HG03469 (cell line): ENCODE results near the gene ANKRD60.

Source experiments
- ATAC-seq: cut with Tn5 transposase; IDR thresholded peaks from one replicate; pipeline ENCODE4 v1.9.1; 2021; ENCODE audit warnings: mild to moderate bottlenecking, moderate library complexity, moderate number of reproducible peaks; ENCODE audit not compliant: unreplicated experiment

The ANKRD60 gene

DNA sequence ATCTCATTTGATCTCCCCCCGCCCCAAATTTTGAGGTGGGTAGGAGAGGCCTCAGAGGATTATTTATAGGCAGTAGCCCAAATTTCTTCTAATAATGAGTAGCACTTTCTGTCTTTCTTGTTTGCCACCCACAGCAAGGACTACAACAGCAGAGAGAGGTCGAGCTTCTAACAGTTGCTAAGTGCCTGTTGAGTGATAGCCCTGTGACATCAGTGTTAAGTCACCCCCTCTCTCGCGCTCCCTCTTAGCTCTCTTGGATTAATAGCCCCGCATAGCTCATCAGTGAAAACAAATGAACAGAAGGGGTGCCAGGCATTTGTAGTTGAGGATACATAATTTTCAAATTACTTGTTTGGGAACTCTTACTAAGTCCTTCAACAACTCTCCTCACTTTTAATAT, 3.5 kb downstream of the ANKRD60 start:
- ATAC-seq, result no peak

DNA sequence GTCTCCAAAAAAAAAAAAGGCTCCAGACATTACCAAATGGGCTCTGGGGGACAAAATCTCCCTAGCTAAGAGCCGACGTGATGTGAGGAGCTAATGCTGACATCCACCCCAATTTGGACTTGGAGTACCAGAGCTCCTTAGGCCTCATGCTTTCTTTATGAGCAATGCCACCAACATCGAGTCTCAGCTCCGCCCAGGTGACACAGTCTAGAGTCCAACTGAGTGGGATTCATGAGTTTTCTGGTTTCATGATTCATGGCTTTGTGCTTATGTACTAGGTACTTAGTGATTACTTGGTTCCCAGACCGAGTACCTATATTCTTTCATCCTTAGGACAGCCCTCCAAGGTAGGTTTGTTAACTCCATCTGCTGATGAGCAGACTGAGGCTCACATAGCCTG, 4.4 kb downstream of the ANKRD60 start:
- ATAC-seq, result no peak

DNA sequence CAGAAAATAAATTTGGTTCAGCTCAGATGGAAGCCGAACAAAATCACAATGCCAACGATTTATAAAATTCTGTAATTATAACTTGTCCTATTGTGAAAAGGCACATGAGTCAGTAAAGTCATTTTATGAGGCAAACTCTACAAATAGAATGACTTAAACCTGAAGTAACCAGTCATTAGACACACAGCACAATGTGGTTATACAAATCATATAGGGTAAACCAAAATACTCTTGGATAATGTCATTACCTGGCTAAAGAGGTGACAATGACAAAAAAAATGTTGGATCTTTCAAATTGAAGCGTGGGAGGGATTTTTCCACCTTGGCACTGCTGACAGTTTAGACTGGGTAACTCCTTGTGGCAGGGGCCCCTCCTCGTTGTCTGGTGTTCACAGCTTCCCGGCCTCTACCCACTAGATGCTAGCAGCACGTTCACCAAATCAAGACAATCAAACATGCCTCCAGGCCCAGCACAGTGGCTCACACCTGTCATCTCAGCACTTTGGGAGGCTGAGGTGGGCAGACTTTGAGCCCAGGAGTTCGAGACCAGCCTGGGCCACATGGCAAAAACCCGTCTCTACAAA, 5.0 kb downstream of the ANKRD60 start:
- ATAC-seq, result no peak

DNA sequence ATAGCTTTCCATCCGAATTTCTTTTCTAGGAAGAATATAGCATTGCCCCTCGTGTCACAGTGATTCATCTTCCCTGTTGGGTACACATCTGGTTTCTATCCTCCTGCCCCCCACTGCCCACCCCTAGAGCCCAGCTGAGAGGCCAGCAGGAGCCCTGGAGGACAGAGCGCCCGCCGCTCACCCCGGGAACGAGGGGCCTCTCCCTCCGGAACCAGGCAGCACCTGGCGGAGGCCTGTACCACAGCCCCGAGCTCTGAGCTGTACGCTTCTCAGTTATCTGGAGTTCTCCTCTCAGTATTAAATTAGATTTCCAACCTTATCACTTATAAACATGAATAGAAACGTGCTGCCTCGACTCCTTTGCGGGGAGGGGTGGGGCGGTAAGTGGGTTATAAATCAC, 6.0 kb downstream of the ANKRD60 start:
- no peak for ATAC-seq

DNA sequence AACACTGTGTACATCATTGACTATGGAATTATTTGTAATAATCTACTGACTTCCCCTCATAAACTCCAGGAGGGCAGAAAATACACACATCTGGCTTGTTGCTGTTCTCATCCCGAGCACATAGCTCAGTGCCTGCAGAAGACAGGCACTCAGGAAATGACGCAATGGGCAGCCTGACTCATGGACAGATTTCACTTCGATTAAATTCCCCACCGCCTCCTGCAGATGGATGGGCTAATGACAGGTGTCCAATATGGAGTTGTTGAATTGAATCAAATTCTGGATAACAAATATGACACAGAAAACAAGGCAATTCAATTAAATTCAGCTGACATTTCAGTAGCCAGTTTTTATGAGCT, 9.1 kb downstream of the ANKRD60 start:
- no peak for ATAC-seq

DNA sequence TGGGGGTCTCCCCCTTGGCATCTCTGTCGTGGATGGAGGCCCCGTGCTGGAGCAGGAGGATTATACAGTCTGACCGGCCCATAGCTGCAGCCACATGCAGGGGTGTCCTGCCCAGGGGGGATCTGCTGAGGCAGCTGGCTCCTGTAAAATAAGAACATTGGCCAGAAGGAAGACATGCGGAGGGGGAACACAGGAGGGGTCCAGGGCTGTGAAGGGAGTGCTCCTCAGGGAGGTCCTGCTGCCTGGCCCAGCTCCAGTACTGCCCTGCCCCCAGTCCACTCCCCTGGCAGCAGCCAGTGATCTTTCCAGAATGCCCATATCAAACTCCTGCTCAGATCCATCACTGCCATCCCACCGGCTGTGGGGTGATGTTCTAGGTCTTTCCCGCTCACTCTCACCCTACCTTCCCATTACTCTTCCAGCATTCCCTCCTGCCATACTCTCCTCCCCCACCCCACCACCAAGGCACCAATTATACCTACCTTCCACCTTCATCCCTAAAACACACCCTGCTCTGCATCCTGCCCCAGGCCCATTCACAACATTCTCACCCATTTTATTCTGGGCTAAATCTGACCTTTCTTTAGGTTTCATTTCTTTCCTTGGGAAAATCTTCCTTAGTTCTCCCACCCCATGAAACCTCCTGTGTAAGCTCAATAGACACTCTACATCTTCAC, 9.7 kb downstream of the ANKRD60 start:
- ATAC-seq, result no peak

DNA sequence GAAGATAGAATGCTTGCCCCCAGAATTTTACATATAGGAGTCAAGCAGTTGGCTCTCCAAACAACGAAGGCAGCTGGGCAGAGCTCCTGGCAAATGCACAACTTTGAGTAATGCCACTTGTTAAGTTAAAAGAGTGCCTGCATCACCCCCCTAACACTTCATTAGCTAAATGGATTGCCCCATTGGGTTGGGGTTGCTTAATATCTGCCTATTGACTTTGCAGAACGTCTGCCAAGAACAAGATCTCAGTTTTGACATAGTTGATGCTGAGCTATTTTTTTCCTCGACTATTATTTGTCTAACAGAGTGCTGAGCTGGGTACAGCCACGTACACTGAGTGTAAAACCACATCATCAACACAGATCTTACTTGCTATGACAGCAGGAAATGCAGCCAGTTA, 12.1 kb downstream of the ANKRD60 start:
- ATAC-seq, result no peak

DNA sequence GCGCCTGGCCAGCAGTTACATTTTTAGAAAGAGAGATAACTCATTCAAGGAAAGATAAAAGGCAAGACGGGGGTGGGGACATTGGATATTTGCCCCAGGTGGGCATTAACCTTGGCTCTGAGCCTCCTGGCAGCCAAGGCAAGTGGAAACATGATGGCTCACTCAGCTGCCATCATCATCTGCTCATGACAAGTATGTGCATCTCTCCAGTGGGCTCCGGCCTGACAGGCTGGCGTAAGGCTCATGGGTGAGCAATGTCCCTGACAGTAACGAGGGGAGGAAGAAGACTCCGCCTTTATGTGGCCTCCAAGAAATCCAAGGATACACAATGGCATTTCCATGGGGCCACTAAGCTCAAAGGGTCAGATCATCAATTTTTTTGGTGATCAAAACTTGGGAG, 13.3 kb downstream of the ANKRD60 start:
- ATAC-seq, result no peak

DNA sequence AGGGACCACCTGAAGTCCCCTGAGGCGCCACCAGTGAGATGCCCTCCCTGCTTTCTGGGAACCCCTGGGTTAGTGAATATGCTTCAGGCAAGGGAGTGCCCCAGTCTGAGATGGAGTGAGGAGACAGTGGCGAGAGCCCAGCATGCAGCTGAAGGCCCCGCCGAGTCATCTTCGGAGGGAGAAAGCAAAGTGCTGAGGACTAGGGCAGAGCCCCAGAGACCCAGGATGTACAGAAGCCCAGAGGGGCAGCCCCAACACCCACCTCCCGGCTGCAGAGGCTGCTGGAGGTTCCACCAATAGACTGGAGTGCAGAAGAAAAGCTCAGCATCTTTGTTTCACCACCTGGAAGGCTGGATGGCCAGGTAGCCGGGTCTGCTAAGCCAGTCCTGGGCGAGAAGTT, 14.1 kb downstream of the ANKRD60 start:
- ATAC-seq, result no peak

DNA sequence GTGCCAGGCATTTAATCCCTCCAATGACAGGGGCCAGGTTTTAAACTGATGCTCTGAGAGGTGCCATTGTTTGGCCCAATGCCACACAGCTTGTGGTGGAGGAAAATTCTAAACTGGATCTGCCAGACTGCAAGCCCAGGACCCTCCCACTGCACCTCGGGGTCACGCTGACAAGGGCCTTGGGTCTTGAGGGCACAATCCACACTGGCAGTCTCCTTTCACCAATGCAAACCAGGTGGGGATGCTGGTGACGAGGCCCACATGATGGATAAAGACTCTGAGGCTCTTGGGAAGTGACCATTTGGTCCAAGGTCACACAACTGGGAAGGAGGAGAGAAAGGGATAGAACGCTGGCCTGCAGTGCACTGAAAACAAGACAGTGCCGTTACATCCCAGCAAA, 14.7 kb downstream of the ANKRD60 start:
- no peak for ATAC-seq

DNA sequence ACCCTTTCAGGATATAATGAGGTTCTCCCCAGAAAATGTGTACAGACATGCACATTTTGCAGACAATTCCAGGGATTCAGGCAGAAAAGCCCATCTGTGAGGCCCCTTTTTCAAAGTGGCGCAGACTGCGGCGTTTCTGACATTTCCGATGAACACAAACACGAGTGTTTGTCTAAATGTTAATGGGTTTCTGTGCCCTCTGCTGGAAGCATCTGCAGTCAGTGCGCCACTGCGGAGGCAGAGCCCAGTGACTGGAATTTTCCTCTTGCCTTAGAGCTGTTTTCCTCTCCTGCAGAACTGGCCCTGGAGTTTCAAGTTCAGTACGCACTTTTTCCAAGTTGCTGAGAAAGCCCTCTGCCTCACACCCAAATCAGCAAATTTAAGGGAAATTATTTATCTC, 15.3 kb downstream of the ANKRD60 start:
- no peak for ATAC-seq

DNA sequence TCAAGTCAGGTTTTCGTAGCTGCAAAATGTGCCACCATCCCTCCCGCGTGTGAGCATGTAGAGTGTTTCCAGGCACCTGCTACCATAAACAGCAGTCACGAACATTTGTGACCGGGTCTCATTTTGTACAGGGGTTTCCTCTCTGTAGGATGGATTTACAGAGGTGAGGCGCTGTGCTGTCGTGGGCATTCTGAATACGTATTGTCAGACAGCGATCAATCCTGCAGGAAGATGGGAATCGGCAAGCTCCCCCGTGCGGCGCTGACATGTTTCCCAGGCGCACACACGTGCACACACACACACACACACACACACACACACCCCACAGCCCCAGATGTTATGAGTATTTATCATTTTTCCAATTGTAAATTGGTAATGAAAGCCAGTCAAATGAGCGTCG, 15.8 kb downstream of the ANKRD60 start:
- no peak for ATAC-seq

DNA sequence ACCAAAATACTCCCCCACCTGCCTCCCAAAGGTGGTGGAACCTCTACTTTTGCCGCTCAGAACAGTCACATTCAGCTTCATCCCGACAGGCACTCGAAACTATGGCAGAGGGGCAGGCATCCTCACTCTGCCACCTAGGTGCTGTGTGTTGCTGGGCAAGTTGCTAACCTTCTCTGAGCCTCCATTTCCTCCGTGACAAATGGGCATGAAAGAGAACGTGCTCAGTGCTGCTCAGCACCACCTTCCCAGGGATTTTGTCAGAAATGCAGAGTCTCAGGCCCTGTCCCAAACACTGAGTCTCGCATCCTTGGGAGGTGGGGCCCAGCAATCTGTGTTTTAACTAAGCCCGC, 18.1 kb downstream of the ANKRD60 start:
- ATAC-seq, result no peak

DNA sequence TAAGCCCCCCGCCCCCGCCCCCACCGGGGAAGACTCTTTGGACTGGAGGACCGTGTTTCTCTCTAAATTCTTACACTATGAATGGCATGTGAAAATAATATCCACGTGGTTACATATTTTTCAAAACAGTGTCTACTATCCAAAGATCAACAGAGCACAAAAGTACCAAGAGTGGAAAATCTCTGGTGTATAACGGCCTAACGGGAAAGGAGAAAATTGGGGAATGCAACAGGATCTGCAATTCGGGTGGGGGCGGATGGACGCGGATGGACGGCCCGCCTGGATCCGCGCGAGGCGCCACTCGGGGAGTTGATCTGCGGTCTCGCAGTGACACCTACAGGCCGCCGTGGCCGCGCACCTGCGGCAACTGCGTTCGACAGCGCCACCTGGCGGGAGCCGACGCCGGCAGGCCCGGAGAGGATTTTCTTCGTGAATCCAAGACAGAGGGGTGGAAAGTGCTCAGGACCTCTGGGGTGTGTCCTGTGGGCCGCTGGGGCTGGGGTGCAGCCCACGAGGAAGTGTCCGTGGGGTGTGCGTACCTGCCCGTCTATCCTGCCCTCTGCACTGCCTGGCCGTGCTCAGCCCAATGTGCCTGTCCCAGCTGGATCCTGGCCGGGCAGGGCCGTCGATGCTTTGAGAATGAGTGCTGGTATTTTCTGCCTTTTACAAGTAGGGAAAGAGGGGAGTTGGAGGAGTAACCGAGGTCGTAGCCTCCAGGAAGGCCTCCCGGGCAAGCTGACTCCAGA, 18.6 kb downstream of the ANKRD60 start:
- no peak for ATAC-seq

DNA sequence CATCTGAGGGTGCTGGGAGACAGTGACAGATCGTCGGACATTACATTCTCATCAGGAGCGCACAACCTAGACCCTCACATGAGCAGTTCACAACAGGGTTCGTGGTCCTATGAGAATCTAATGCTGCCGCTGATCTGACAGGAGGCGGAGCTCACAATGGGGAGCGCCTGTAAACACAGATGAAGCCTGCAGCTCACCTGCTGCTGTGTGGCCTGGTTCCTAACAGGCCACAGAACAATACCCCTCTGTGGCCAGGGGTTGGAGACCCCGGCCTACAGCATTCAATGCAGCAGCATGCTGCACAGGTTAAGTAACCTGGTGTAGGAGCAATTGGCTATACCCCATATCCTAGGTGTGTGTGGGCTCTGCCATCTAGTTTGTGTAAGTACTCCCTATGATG, 19.5 kb downstream of the ANKRD60 start:
- no peak for ATAC-seq

DNA sequence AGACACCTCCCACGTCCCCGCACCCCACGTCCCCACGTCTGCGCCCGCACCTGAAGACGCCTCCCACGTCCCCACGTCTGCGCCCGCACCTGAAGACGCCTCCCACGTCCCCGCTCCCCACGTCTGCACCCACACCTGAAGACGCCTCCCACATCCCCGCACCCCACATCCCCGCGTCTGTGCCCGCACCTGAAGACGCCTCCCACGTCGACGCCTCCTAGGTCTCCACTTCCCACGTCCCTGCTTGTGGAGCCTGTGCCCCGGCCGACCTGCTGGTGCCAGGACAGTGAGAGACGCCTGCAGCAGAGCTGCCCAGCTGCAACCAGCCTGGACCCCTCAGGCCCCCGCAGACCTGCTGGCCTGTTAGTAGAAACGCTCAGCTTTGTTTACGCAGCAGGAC, 22.6 kb downstream of the ANKRD60 start:
- ATAC-seq, result no peak

DNA sequence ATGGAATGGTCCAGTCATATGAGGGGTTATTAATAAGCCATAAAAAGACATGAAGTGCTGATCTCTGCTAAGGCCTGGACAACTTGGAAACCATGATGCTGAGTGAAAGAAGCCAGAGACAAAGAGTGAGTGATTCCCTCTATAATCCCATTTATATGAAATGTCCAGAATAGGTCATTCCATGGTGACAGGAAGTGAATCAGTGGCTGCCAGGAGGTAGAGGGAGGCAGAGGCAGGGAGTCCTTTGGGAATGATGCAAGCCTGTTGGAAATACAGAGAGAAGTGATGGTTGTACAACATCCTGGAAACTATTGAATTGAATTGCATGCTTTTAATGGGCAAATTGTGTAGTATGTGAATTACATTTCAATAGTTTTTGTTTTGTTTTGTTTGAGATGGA, 26.4 kb downstream of the ANKRD60 start:
- ATAC-seq, result no peak

DNA sequence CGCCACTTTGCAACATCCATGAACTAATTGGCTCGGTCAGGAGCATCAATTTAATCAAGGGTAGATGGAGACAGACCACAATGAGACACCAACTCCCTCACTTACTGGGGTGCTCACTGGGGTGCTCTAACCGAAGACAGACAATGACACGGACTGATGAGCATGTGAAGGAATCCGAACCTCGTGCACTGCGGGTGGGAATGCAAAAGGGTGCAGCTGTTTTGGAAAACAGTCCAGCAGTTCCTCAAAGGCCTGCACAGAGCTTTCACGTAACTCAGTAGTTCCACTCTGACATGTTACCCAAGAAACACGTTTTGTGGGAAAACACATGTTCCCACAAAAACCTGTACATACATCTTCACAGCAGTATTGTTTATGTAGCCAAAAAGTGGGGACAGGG, 26.8 kb downstream of the ANKRD60 start:
- ATAC-seq, result no peak

DNA sequence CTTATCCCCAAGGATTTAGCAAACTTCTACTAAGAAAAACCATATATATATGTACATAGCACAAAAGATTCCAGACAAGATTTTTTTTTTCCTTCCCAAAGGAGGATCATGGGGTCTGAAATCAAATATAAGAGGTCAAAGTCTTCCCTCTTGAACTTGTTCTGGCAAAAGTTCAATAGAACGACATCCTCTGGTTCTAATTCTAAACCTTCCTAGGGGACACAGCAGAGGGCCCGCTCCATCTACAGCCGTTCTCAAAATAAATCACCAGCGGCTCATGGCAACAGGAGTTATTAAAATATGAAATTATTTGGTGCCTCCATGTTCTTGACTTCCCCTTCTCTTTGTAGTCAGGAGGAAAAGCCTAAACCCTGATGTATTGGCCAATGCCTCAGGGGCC, 29.0 kb downstream of the ANKRD60 start:
- no peak for ATAC-seq

DNA sequence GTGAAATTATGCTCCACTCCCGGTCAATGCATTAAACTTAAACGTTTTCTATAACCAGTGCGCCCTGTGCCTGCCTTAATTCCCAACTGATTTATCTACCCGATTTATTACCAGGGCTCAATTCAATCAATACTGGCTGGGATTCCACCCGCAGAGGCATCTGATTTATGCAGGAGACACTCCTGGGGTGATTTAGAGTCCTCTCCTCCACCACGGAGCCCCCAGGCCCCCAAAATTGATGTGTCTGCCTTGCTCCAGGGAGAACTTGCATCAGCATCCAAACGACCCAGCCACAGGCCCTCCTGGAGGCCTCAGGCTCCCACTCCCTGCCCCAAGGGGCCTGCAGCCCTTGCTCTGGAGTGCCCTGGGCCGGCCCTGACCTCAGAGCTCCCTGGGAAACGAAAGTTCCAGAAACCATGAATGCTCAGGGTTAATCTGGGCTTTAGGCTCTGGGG, 29.5 kb downstream of the ANKRD60 start:
- ATAC-seq, result no peak

DNA sequence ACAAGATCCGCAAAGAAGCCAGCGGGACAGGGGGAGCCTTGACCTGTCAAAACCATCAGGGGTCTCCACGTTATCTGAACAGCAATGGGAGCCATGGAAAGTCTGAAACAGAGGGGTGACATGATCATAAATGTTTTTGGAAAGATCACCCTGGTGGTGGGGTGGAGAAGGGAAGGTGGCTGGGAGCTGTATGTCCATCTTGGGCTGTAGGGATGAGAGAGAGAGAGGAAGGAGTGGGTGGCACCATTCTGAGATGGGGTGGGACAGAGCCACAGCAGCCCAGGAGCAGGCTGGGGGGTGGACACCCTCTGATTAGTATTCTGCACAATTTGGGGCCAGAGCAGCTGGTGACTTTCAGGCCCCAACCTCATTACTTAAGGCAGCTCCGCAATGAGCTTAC, 30.1 kb downstream of the ANKRD60 start:
- ATAC-seq, result no peak

DNA sequence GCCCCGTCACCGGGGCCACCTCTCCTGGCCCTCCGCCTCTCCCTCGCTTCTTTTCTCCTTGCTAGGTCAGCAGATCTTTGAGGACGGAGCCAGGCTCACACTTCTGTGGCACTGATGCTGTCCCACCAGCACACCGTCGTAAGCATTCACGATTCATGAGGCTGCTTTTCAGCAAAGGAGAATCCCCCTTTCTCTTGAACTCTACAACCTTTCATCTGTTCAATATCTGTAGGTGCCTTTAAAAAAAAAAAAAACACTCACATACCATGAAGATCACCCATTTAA, 31.3 kb downstream of the ANKRD60 start:
- ATAC-seq, result no peak
